ENCODE measurements around the gene MDN1. TPM values are rescaled to one million over a fixed set of nuclear protein-coding genes. Genes with fewer than 3 reads are reported as not detected.
"Not testable (repeated sequence)": the region's sequence is repeated elsewhere in the genome, so short reads cannot be mapped to it uniquely, and the experiment has no call there.

MDN1 gene
- total RNA-seq, 4 donors from 2014 or later = 21.3 to 30.4 (median 24.1) TPM

DNA sequence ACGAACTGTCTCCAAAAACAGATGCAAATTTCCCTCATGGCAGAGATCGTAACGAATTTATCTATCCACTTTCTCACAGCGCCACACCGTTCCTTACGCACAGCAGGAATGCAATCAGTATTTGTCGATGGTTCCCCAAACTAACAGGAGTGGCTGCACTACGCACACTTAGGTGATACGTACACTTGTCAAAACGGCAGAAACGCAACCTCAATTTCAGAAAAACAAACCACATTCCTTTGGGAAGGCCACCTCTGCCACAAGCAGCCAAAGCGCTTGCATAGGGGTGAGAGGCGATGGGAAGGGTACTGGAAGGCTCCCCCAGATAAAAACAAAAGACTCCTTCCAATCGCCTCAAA, 638 bp downstream of the MDN1 start:
- peak overlapping the region; percentile 80 to 93 (median 92) for H3K27ac ChIP-seq
- H3K27me3 ChIP-seq = no peaks in the 10 kb centered on the region
- TF ChIP-seq EP300 (IDR thresholded peaks at IDR 0.05) (no peak), POLR2A (IDR thresholded peaks at IDR 0.05) (no peak), POLR2AphosphoS5 (IDR thresholded peaks at IDR 0.05) (no peak)
- TF ChIP-seq, protein P1, sequence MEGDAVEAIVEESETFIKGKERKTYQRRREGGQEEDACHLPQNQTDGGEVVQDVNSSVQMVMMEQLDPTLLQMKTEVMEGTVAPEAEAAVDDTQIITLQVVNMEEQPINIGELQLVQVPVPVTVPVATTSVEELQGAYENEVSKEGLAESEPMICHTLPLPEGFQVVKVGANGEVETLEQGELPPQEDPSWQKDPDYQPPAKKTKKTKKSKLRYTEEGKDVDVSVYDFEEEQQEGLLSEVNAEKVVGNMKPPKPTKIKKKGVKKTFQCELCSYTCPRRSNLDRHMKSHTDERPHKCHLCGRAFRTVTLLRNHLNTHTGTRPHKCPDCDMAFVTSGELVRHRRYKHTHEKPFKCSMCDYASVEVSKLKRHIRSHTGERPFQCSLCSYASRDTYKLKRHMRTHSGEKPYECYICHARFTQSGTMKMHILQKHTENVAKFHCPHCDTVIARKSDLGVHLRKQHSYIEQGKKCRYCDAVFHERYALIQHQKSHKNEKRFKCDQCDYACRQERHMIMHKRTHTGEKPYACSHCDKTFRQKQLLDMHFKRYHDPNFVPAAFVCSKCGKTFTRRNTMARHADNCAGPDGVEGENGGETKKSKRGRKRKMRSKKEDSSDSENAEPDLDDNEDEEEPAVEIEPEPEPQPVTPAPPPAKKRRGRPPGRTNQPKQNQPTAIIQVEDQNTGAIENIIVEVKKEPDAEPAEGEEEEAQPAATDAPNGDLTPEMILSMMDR (IDR thresholded peaks at IDR 0.05) = no peak
- H3K36me3 ChIP-seq = no peaks in the 10 kb centered on the region
- WGBS, 2 donors (ENCODE audit: low coverage in 1 of 2) = 0% methylated on average over 10 to 13 of the region's 14 CpGs
- peak overlapping the region; percentile 88 to 92 for H3K4me3 ChIP-seq
- ATAC-seq = no peak
- H3K4me1 ChIP-seq = peaks cover 0 to 33% (median 9%) of the 10 kb centered on the region in 3 donors
- no peaks in the 10 kb centered on the region for H3K9me3 ChIP-seq

- Histone ChIP-seq H3K9me3 (no peaks in the 10 kb centered on the region), H3K27ac (no peak overlapping the region), H3K36me3 (no peaks in the 10 kb centered on the region), H3K27me3 (no peaks in the 10 kb centered on the region), H3K4me3 (no peak overlapping the region), H3K4me1 (peaks cover 0 to 33% (median 9%) of the 10 kb centered on the region in 3 donors)
- WGBS, 2 donors (ENCODE audit: low coverage in 1 of 2) = 58 to 67% methylated on average over 3 of the region's 3 CpGs
- no peak for ATAC-seq
- TF ChIP-seq, protein P1 (IDR thresholded peaks at IDR 0.05) = no peak
- TF ChIP-seq POLR2AphosphoS5 (IDR thresholded peaks at IDR 0.05) = no peak
- no peak for TF ChIP-seq EP300 (IDR thresholded peaks at IDR 0.05)
Measured at GRCh38 chr6:89817481-89817880, 2.1 kb downstream of the MDN1 start.

DNA sequence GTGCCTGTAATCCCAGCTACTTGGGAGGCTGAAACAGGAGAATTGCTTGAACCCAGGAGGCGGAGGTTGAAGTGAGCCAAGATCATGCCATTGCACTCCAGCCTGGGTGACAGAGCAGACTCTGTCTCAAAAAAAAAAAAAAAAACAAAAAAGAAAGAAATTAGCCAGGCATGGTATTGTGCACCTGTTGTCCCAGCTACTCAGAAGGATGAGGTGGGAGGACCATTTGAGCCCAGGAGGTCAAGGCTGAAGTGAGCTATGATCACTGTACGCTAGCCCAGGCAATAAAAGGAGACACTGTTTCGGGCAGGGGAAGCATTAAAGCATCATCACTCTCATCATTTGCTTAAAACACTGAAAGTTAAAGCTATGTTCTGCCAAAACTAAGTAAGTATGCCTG, 6.2 kb downstream of the MDN1 start:
- not testable (repeated sequence) for ATAC-seq, H3K27me3 ChIP-seq
- WGBS, 2 donors (ENCODE audit: low coverage in 1 of 2) = 70 to 89% methylated on average over 2 to 3 of the region's 3 CpGs

GRCh38 chr6:89807581-89807980, 12.0 kb downstream of the MDN1 start:
- TF ChIP-seq EP300 (IDR thresholded peaks at IDR 0.05) (no peak), POLR2A (IDR thresholded peaks at IDR 0.05) (no peak), POLR2AphosphoS5 (IDR thresholded peaks at IDR 0.05) (no peak)
- TF ChIP-seq, protein P1 (IDR thresholded peaks at IDR 0.05) = no peak
- ATAC-seq = no peak
- H3K4me3 ChIP-seq = no peak overlapping the region
- H3K9me3 ChIP-seq = no peaks in the 10 kb centered on the region
- 85 to 88% methylated on average over 3 of the region's 3 CpGs for WGBS, 2 donors (ENCODE audit: low coverage in 1 of 2)
- H3K27ac ChIP-seq = no peak overlapping the region
- peaks cover 0 to 9% of the 10 kb centered on the region in 2 donors for H3K36me3 ChIP-seq
- H3K4me1 ChIP-seq = no peaks in the 10 kb centered on the region
- no peaks in the 10 kb centered on the region for H3K27me3 ChIP-seq

More for the DNA sequence above, 6.2 kb downstream of the MDN1 start:
- peaks cover 0 to 18% (median 5%) of the 10 kb centered on the region in 3 donors for H3K4me1 ChIP-seq
- H3K36me3 ChIP-seq, H3K4me3 ChIP-seq, H3K9me3 ChIP-seq, H3K27ac ChIP-seq: not testable (repeated sequence)

DNA sequence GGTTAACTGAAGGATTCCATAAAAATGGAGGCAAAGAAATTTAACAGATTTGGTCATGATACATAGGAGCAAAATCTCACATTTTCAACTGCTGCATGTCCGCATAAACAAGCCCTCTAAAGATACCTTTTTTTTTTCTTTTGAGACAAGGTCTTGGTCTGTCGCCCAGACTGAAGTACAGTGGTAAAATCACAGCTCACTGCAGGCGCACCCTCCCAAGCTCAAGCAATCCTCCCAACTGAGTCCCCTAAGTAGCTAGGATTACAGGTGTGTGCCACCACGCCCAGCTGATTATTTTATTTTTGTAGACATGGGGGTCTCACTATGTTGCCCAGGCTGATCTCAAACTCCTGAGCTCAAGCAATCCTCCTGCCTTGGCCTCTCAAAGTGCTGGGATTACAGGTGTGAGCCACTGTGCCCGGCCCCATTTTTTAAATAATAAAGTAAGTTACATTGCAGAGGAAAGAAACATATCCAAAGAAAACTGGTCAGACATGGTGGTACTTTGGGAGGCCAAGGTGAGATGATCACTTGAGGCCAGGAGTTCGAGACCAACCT, 13.7 kb downstream of the MDN1 start:
- H3K4me1 ChIP-seq = no peaks in the 10 kb centered on the region
- H3K27me3 ChIP-seq = no peaks in the 10 kb centered on the region
- H3K36me3 ChIP-seq = peaks cover 0 to 25% of the 10 kb centered on the region in 2 donors
- no peaks in the 10 kb centered on the region for H3K9me3 ChIP-seq
- H3K4me3 ChIP-seq = no peak overlapping the region
- H3K27ac ChIP-seq = no peak overlapping the region
- ATAC-seq = no peak
- WGBS, 2 donors (ENCODE audit: low coverage in 1 of 2) = 76 to 92% methylated on average over 2 to 5 of the region's 6 CpGs
- no peak for TF ChIP-seq POLR2AphosphoS5 (IDR thresholded peaks at IDR 0.05)

DNA sequence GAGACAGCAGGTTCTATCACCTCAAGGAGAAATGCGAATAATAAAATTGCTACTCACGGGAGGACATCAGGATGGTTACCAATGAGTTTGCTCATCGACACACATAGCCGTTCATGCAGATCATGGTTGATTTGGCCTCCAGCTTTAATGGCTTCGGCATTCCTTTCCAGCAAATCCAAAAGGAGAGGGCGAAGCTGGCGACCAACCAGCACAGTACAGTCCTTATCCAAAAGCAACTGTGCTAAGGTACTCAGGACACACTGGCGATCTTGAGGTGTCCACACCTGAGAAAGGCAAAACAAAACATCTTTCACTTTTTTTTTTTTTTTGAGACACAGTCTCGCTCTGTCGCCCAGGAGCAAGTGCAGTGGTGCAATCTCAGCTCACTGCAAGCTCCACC, 16.3 kb downstream of the MDN1 start:
- 89 to 95% methylated on average over 7 to 10 of the region's 10 CpGs for WGBS, 2 donors (ENCODE audit: low coverage in 1 of 2)
- H3K27ac ChIP-seq = no peak overlapping the region
- no peaks in the 10 kb centered on the region for H3K9me3 ChIP-seq
- ATAC-seq = no peak
- H3K27me3 ChIP-seq = no peaks in the 10 kb centered on the region
- H3K4me1 ChIP-seq = no peaks in the 10 kb centered on the region
- no peak overlapping the region for H3K4me3 ChIP-seq
- H3K36me3 ChIP-seq = peaks cover 0 to 49% of the 10 kb centered on the region in 2 donors
- TF ChIP-seq POLR2A (IDR thresholded peaks at IDR 0.05) (no peak), POLR2AphosphoS5 (IDR thresholded peaks at IDR 0.05) (no peak), EP300 (IDR thresholded peaks at IDR 0.05) (no peak)
- TF ChIP-seq, protein P1 (IDR thresholded peaks at IDR 0.05) = no peak

Data from gastroesophageal sphincter (tissue), 4 donors.